Measurements from ENCODE around the gene PLIN5. TPM values are rescaled to one million over a fixed set of nuclear protein-coding genes. Genes with fewer than 3 reads are reported as not detected.

The PLIN5 gene, protein sequence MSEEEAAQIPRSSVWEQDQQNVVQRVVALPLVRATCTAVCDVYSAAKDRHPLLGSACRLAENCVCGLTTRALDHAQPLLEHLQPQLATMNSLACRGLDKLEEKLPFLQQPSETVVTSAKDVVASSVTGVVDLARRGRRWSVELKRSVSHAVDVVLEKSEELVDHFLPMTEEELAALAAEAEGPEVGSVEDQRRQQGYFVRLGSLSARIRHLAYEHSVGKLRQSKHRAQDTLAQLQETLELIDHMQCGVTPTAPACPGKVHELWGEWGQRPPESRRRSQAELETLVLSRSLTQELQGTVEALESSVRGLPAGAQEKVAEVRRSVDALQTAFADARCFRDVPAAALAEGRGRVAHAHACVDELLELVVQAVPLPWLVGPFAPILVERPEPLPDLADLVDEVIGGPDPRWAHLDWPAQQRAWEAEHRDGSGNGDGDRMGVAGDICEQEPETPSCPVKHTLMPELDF
- polyA plus RNA-seq (2013) = 0.17 and 0.22 TPM in 2 replicates

- no peaks in the 10 kb centered on the region for H3K36me3 ChIP-seq (ENCODE audit: control insufficient read depth in 1 of 2, insufficient read depth in 2 of 2, low read length in 2 of 2)
- H3K4ac ChIP-seq (ENCODE audit: low read depth, low read length) = no peak within 1 kb of the TSS
- peaks cover 3% of the 10 kb centered on the region for H3K27me3 ChIP-seq (ENCODE audit: insufficient read depth, low read length)
- H2BK12ac ChIP-seq (ENCODE audit: low read length) = no peak within 1 kb of the TSS
- DNase-seq = peak; percentile 34 to 53
- H3K23ac ChIP-seq (ENCODE audit: low read length) = no peak within 1 kb of the TSS
- H3K4me3 ChIP-seq (ENCODE audit: low read depth, low read length) = peak within 1 kb of the TSS; percentile 48
- no CpG with 5 or more reads among the region's 49 CpGs for WGBS (ENCODE audit: extremely low coverage, insufficient coverage, insufficient read length)
- H3K9me3 ChIP-seq (ENCODE audit: insufficient read depth, low read depth, low read length) = peaks cover 7% of the 10 kb centered on the region
- no peak within 1 kb of the TSS for H2AFZ ChIP-seq (ENCODE audit: insufficient read depth, low read length, poor library complexity)
- no peak within 1 kb of the TSS for H2BK120ac ChIP-seq (ENCODE audit: insufficient read depth, low read length, poor library complexity)
- H3K14ac ChIP-seq (ENCODE audit: low read length) = no peak within 1 kb of the TSS
- no peak within 1 kb of the TSS for H2AK5ac ChIP-seq (ENCODE audit: low read length)
- no peak within 1 kb of the TSS for H3K9ac ChIP-seq (ENCODE audit: low read length)
- peaks cover 0 to 8% of the 10 kb centered on the region in 2 experiments for H3K4me1 ChIP-seq (ENCODE audit: control insufficient read depth in 1 of 2, insufficient read depth in 2 of 2, low read length in 2 of 2)
- H3K79me1 ChIP-seq (ENCODE audit: low read length) = peaks cover 2% of the 10 kb centered on the region
- peak within 1 kb of the TSS; percentile 56 for H3K4me2 ChIP-seq (ENCODE audit: low read length)
- no peak within 1 kb of the TSS for H4K8ac ChIP-seq (ENCODE audit: low read depth, low read length)
- H4K12ac ChIP-seq (ENCODE audit: low read depth, low read length) = peak within 1 kb of the TSS; percentile 39
- no peak within 1 kb of the TSS for H2BK5ac ChIP-seq (ENCODE audit: low read depth, low read length, poor library complexity)
- H3K79me2 ChIP-seq (ENCODE audit: control insufficient read depth, insufficient read depth, low read length, poor library complexity) = no peaks in the 10 kb centered on the region
- H3K18ac ChIP-seq (ENCODE audit: low read length) = no peak within 1 kb of the TSS
- H3K27ac ChIP-seq (ENCODE audit: low read depth, low read length) = no peak within 1 kb of the TSS
- no peak within 1 kb of the TSS for H4K91ac ChIP-seq (ENCODE audit: low read depth, low read length)
Measured at GRCh38 chr19:4534836-4535658, at the start of gene PLIN5. Gene PLIN5, minus strand, starts transcription at chr19:4535224. Its CDS starts 1,150 bp downstream, at chr19:4534074.

DNA sequence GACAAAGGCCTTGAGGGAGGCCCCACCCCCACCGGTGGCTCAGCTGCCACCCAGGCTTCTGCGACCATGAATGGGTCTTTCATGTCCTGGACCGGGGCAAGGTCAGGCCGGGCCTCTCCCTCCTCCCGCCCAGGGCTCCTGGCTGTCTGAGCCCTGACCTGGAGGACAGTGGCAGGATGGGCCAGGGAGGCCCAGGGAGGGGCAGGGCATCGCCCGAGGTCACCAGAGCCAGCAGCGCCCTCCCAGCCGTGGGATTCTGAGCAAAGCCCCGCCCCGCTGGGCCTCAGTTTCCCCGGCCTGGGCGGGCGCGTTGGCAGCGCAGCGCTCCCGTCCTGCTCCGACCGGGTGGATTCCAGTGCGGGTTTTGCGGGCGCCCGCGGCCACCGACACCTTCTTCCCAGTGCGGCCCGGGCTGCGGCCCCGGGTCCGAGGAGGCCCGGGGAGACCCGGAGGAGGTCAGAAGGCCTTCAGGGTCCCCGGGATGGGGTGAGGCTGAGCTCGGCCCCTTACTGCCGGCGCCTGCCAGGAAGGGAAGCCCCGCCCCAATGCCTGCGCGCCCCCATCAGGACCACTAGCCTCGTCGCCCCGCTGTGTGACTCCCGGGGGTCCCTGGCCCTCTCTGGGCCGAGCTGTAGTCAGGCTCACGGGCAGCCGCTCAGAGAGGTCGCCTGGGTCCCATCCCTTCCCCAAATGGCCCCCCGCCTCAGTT lies 49.1 kb upstream of the PLIN5 start:
- no peak overlapping the region for H3K18ac ChIP-seq (ENCODE audit: low read length)
- H3K9ac ChIP-seq (ENCODE audit: low read length) = no peak overlapping the region
- H3K4me3 ChIP-seq (ENCODE audit: low read depth, low read length) = no peak overlapping the region
- no peak for DNase-seq
- H3K4me1 ChIP-seq (ENCODE audit: control insufficient read depth in 1 of 2, insufficient read depth in 2 of 2, low read length in 2 of 2) = peaks cover 4 to 7% of the 10 kb centered on the region in 2 experiments
- H2BK12ac ChIP-seq (ENCODE audit: low read length) = no peak overlapping the region
- peaks cover 33% of the 10 kb centered on the region for H3K27me3 ChIP-seq (ENCODE audit: insufficient read depth, low read length)
- no CpG with 5 or more reads among the region's 49 CpGs for WGBS (ENCODE audit: extremely low coverage, insufficient coverage, insufficient read length)
- H3K14ac ChIP-seq (ENCODE audit: low read length) = no peak overlapping the region
- no peaks in the 10 kb centered on the region for H3K79me1 ChIP-seq (ENCODE audit: low read length)
- H4K12ac ChIP-seq (ENCODE audit: low read depth, low read length) = no peak overlapping the region
- no peak overlapping the region for H4K91ac ChIP-seq (ENCODE audit: low read depth, low read length)
- peak overlapping the region; percentile 56 for H3K4me2 ChIP-seq (ENCODE audit: low read length)
- H2BK120ac ChIP-seq (ENCODE audit: insufficient read depth, low read length, poor library complexity) = no peak overlapping the region
- H3K23ac ChIP-seq (ENCODE audit: low read length) = no peak overlapping the region
- H2AK5ac ChIP-seq (ENCODE audit: low read length) = no peak overlapping the region
- no peaks in the 10 kb centered on the region for H3K9me3 ChIP-seq (ENCODE audit: insufficient read depth, low read depth, low read length)
- H3K36me3 ChIP-seq (ENCODE audit: control insufficient read depth in 1 of 2, insufficient read depth in 2 of 2, low read length in 2 of 2) = no peaks in the 10 kb centered on the region
- H2AFZ ChIP-seq (ENCODE audit: insufficient read depth, low read length, poor library complexity) = peak overlapping the region; percentile 56
- H2BK5ac ChIP-seq (ENCODE audit: low read depth, low read length, poor library complexity) = no peak overlapping the region
- H3K79me2 ChIP-seq (ENCODE audit: control insufficient read depth, insufficient read depth, low read length, poor library complexity) = no peaks in the 10 kb centered on the region
- H3K4ac ChIP-seq (ENCODE audit: low read depth, low read length) = no peak overlapping the region
- no peak overlapping the region for H4K8ac ChIP-seq (ENCODE audit: low read depth, low read length)
- no peak overlapping the region for H3K27ac ChIP-seq (ENCODE audit: low read depth, low read length)

DNA sequence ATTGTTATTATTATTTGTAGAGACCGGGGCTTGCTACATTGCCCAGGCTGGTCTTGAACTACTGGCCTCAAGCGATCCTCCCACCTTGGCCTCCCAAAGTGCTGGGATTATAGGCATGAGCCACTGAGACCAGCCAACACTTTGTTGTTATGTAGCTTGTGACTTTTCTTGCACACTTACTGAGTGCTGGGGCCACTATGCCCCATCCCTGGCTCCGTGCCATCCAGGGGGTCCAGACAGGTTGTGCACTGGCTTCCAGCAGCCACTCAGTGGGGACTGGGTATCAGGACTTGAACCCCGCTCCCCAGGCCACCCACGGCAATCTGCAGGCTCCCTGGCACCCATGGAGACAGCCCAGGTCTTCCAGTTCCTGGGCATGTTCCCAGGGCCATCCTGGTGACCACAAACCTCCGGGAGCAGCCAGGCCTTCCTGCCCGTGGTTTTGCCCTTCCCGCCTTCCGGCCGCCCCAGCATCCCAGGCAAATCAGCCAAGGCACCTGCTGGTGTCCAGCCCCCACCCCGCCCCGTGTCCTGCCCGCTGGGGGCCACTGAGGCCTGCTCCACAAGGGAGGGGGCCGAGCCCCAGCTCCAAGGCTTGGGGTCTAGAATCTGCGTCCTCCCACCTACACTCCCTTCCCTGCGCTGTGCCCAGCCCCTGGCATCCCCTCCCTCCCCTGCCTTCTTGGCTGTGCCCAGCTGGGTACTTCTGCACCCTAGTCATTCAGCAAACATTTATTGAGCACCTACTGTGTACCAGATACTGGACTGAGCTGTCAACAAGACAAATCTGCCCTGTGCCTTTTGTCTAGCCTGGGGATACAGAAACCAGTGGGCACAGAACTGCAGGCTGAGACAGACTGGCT lies 48.2 kb upstream of the PLIN5 start:
- peaks cover 36% of the 10 kb centered on the region for H3K27me3 ChIP-seq (ENCODE audit: insufficient read depth, low read length)
- no peak overlapping the region for H3K27ac ChIP-seq (ENCODE audit: low read depth, low read length)
- H3K9me3 ChIP-seq (ENCODE audit: insufficient read depth, low read depth, low read length) = no peaks in the 10 kb centered on the region
- H3K36me3 ChIP-seq (ENCODE audit: control insufficient read depth in 1 of 2, insufficient read depth in 2 of 2, low read length in 2 of 2) = no peaks in the 10 kb centered on the region
- H3K79me2 ChIP-seq (ENCODE audit: control insufficient read depth, insufficient read depth, low read length, poor library complexity) = no peaks in the 10 kb centered on the region
- no peak overlapping the region for H2BK12ac ChIP-seq (ENCODE audit: low read length)
- H3K18ac ChIP-seq (ENCODE audit: low read length) = no peak overlapping the region
- H4K8ac ChIP-seq (ENCODE audit: low read depth, low read length) = no peak overlapping the region
- no CpG with 5 or more reads among the region's 16 CpGs for WGBS (ENCODE audit: extremely low coverage, insufficient coverage, insufficient read length)
- H4K12ac ChIP-seq (ENCODE audit: low read depth, low read length) = no peak overlapping the region
- no peak overlapping the region for H2BK5ac ChIP-seq (ENCODE audit: low read depth, low read length, poor library complexity)
- H3K14ac ChIP-seq (ENCODE audit: low read length) = no peak overlapping the region
- no peak overlapping the region for H2AK5ac ChIP-seq (ENCODE audit: low read length)
- H2BK120ac ChIP-seq (ENCODE audit: insufficient read depth, low read length, poor library complexity) = no peak overlapping the region
- H3K23ac ChIP-seq (ENCODE audit: low read length) = no peak overlapping the region
- H4K91ac ChIP-seq (ENCODE audit: low read depth, low read length) = no peak overlapping the region
- H3K4me2 ChIP-seq (ENCODE audit: low read length) = no peak overlapping the region
- H3K4me1 ChIP-seq (ENCODE audit: control insufficient read depth in 1 of 2, insufficient read depth in 2 of 2, low read length in 2 of 2) = peaks cover 4 to 7% of the 10 kb centered on the region in 2 experiments
- H3K4me3 ChIP-seq (ENCODE audit: low read depth, low read length) = no peak overlapping the region
- H3K9ac ChIP-seq (ENCODE audit: low read length) = no peak overlapping the region
- no peak for DNase-seq
- H3K79me1 ChIP-seq (ENCODE audit: low read length) = no peaks in the 10 kb centered on the region
- no peak overlapping the region for H2AFZ ChIP-seq (ENCODE audit: insufficient read depth, low read length, poor library complexity)
- no peak overlapping the region for H3K4ac ChIP-seq (ENCODE audit: low read depth, low read length)
